ENCODE measurements around the gene RHEX.

The RHEX gene

GRCh38 chr1:206100226-206100815 lies 47.3 kb downstream of the RHEX start:
- TF ChIP-seq CTCF (conservative IDR thresholded peaks at IDR 0.05; ENCODE audit: low read length): no peak
- no peak overlapping the region for H3K4me3 ChIP-seq (ENCODE audit: low read length)

DNA sequence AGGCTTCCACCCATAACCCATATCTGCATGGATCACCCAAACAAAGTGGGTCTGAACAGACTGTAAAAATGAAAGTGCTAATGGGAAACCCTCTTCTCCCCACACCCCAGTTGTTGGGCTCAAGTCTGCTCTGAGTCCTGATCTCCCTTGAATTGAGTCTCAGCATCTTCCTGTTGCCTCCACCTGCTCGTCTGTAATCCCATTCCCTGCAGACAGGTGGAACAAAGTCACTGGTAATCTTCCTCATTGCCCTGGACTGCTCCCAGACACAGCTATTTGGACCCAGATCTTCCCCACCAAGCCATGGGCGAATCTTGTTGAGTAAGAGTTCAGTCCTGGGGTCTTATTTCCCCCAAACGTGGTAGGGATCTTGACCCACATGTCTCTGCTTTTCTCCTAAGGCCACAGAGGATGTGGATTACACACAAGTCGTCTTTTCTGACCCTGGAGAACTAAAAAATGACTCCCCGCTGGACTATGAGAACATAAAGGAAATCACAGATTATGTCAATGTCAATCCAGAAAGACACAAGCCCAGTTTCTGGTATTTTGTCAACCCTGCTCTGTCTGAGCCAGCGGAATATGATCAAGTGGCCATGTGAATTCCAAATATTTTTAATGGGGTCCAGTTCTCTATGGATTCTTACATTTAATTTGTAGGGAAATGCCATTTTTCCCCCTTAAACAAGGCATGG lies 48.5 kb downstream of the RHEX start:
- no peak for DNase-seq (ENCODE audit: low read depth)
- no peak for TF ChIP-seq CTCF (conservative IDR thresholded peaks at IDR 0.05; ENCODE audit: low read length)
- H3K4me3 ChIP-seq (ENCODE audit: low read length): no peak overlapping the region

More at GRCh38 chr1:206100226-206100815, 47.3 kb downstream of the RHEX start:
- DNase-seq (ENCODE audit: low read depth): no peak

GRCh38 chr1:206102292-206102936 lies 49.4 kb downstream of the RHEX start:
- TF ChIP-seq CTCF (conservative IDR thresholded peaks at IDR 0.05; ENCODE audit: low read length): no peak
- DNase-seq (ENCODE audit: low read depth): no peak
- H3K4me3 ChIP-seq (ENCODE audit: low read length): no peak overlapping the region

DNA sequence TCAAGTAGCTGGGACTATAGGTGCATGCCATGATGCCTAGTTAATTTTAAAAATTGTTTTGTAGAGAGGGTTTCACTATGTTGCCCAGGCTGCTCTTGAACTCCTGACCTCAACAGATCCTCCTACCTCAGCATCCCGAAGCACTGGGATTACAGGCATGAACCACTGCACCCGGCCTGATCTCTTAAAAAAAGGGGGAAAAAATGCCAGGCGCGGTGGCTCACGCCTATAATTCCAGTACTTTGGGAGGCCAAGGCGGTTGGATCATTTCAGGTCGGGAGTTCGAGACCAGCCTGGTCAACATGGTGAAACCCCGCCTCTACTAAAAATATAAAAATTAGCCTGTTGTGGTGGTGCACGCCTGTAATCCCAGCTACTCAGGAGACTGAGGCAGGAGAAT lies 51.0 kb downstream of the RHEX start:
- no peak for TF ChIP-seq CTCF (conservative IDR thresholded peaks at IDR 0.05; ENCODE audit: low read length)
- no peak for DNase-seq (ENCODE audit: low read depth)
- H3K4me3 ChIP-seq (ENCODE audit: low read length): no peak overlapping the region

- no peak overlapping the region for H3K4me3 ChIP-seq (ENCODE audit: low read length)
- no peak for DNase-seq (ENCODE audit: low read depth)
- TF ChIP-seq CTCF (conservative IDR thresholded peaks at IDR 0.05; ENCODE audit: low read length): no peak
Observed at GRCh38 chr1:206105464-206105995, 52.6 kb downstream of the RHEX start.

DNA sequence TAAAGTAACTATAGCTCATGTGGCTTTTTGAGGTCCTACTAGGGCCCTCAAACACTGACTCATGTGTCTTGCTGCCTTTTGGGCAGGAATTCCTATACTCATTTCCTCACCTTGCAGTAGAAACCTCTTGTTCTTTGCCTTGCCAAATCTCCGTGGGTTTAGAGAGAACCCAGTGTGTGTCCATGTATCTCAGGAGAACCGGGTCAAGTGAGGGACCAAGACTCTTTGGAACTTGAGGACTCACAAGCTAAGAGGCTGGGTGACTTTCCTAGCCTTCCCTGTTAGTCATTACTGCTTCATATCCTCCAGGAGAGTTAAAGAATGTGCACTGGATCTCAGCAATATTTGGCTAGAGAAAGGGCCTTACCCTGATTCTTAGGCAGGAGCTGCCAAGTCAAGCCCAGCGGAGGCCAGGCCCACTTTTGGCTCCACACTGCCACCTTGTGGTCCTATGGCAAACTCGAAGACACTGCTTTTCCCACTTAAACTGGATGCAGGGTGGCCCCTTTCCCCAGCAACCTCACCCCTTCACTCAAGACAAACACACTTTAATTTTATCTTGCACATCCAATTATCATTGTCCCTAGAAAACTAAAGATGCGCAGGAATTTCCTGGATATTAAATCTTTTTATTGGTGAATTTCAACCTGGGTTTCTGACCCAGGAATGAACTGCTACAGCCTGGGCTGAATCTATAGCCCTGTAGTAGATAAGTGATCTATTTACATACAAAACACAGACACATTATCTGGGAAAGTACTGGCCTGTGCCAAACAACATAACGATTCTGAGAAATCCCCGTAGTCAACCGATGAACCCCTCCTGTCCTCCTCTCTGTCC lies 53.6 kb downstream of the RHEX start:
- H3K4me3 ChIP-seq (ENCODE audit: low read length): no peak overlapping the region
- peak; percentile 93 for TF ChIP-seq CTCF (conservative IDR thresholded peaks at IDR 0.05; ENCODE audit: low read length)
- peak; percentile 88 for DNase-seq (ENCODE audit: low read depth)
